A549 treated with CpdA at 1 μM for 4 hours (cell line): ENCODE measurements around the gene DENND1A. TPM values are rescaled to one million over a fixed set of nuclear protein-coding genes. Genes with fewer than 3 reads are reported as not detected.

ENCODE experiments used
- total RNA-seq: library from RNA; stranded (reverse); fragments of 200-300 nt; extraction: Qiagen RNA extraction; gene quantifications from 5 replicates; pipeline ENCODE4 v1.2.3, GENCODE V29; 2022; ENCODE audit warnings: low read depth

Gene DENND1A, protein sequence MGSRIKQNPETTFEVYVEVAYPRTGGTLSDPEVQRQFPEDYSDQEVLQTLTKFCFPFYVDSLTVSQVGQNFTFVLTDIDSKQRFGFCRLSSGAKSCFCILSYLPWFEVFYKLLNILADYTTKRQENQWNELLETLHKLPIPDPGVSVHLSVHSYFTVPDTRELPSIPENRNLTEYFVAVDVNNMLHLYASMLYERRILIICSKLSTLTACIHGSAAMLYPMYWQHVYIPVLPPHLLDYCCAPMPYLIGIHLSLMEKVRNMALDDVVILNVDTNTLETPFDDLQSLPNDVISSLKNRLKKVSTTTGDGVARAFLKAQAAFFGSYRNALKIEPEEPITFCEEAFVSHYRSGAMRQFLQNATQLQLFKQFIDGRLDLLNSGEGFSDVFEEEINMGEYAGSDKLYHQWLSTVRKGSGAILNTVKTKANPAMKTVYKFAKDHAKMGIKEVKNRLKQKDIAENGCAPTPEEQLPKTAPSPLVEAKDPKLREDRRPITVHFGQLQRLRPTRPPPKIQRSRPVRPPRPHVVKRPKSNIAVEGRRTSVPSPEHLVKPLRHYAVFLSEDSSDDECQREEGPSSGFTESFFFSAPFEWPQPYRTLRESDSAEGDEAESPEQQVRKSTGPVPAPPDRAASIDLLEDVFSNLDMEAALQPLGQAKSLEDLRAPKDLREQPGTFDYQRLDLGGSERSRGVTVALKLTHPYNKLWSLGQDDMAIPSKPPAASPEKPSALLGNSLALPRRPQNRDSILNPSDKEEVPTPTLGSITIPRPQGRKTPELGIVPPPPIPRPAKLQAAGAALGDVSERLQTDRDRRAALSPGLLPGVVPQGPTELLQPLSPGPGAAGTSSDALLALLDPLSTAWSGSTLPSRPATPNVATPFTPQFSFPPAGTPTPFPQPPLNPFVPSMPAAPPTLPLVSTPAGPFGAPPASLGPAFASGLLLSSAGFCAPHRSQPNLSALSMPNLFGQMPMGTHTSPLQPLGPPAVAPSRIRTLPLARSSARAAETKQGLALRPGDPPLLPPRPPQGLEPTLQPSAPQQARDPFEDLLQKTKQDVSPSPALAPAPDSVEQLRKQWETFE
- total RNA-seq = 9.6 to 11.8 TPM (median 11.4 TPM) in 5 replicates

DNA sequence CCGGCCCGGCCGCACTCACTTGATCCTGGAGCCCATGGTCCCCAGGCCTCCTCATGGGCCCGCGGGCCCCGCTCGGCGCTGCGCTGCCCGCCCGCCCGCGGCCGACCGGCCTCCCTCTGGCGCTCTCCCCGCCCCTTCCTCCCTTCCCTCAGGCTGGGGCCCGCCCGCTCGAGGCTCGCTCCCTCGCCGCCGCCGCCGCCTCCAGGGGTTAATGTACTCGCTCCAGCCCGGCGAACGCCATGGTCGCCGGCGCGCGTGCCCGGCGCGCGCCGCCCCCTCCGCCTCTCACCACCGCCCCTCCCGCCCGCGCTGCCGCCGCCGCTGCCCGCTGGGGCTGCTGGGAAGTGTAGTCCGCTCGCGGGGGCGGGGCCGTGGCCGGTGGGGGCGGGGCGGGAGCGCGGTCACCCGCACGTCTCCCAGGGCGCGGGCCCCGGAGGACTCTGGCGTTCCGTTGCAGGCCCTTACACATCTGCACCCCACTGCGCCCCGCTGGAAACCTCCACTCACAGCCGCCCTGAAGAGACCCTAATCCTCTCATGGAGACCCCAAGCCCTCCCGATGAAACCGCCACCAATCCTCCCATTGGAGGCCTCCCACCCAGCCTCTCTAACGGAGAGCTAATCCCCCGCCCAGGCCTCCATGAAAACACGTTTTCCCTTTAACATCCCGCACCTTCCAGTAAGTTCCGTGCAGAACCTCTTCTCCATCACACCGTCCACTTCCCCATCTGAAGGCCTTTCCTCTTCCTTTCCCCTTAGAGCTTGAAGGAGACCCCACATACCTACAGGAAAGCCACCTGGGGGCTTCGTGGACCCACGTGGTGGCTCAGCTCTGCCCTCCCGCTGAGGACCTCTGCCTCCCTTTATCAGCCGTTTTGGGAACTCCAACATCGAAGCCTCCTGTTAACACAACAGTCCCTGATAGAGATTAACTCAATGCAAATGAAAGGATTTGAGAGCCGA is at the start of gene DENND1A:
TSS of gene DENND1A (minus strand) at position 257 of the 962 bp plus-strand sequence. CDS start at position 36, 221 bp downstream.

DNA sequence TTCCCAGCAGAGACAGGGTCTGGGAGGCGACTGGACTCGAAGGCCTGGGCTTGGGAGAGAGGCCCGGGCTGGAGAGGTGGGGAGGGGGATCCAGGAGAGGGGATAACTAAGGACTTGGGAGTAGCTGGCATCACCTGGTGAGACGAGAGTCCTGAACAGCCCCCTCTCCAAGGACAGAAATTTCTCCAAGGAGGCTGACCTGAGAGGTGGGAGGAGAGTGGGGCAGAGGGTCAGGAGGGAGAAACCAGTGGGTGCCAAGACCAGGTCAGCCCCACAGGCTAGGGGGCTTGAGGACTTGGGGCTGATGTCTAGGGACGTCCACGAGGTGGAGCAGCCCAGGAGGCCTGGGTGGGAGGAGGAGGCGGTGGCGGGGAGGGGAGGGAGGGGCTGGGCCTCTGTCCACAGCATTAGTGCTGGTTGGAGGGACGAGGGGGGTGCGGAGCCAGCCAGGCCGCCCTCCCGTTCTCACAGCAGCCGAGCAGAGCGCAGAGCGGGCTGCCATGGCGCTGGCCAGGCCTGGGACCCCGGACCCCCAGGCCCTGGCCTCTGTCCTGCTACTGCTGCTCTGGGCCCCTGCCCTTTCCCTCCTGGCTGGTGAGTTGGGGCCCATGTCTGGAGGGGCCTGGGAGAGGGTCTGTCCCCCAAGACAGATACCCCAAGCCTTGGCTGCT is 574.0 kb downstream of the DENND1A start, which contains the start of gene CRB2:
TSS of gene CRB2 (plus strand) at position 437 of the 671 bp plus-strand sequence. CDS start at position 501, 64 bp downstream.

Other genes with a start within 250 kb of the DENND1A start
- gene LHX2, start 81.6 kb upstream of the DENND1A start, total RNA-seq = 4.7 to 6.2 TPM (median 5.0 TPM) in 5 replicates